Tibial nerve (tissue), 4 donors: ENCODE results near the gene ARMC7.

Source experiments
- CTCF ChIP-seq, 5 experiments: fragments of 200-600 bp in 3 of 5; fragments of 450-650 bp in 2 of 5; sonication (generic) in 3 of 5; IDR thresholded peaks; one replicate each; pipeline ENCODE4 v1.5.1; 2016 to 2019; ENCODE audit warnings: antibody characterized with exemption in 5 of 5, mild to moderate bottlenecking in 3 of 5, moderate library complexity in 2 of 5
- EP300 ChIP-seq, 2 donors: sonication (generic); formaldehyde crosslinking; IDR thresholded peaks; one replicate each; pipeline ENCODE4 v1.6.1; 2017; ENCODE audit warnings: antibody characterized with exemption in 2 of 2, mild to moderate bottlenecking in 1 of 2
- POLR2A ChIP-seq, 2 donors: fragments of 450-650 bp; IDR thresholded peaks; one replicate each; pipeline ENCODE4 v1.6.1; 2017; ENCODE audit warnings: antibody characterized with exemption in 2 of 2, mild to moderate bottlenecking in 2 of 2, moderate library complexity in 2 of 2

GRCh38 chr17:75124819-75125162, 15.0 kb downstream of the ARMC7 start:
- TF ChIP-seq CTCF (IDR thresholded peaks at IDR 0.05) (no peak), EP300 (IDR thresholded peaks at IDR 0.05) (no peak), POLR2A (IDR thresholded peaks at IDR 0.05) (no peak)
